ENCODE measurements around the gene RSPH4A. TPM values are rescaled to one million over a fixed set of nuclear protein-coding genes. Genes with fewer than 3 reads are reported as not detected.
"Not testable (repeated sequence)": the region's sequence is repeated elsewhere in the genome, so short reads cannot be mapped to it uniquely, and the experiment has no call there.

RSPH4A gene
- total RNA-seq, 4 donors from 2014 or later: 0.19 to 0.40 TPM; not detected in 2

- H3K27ac ChIP-seq: no peak overlapping the region
- H3K4me3 ChIP-seq: no peak overlapping the region
- WGBS, 2 donors (ENCODE audit: low coverage in 1 of 2): 59 to 76% methylated on average over 4 of the region's 4 CpGs
- ATAC-seq: no peak
- no peaks in the 10 kb centered on the region for H3K27me3 ChIP-seq
- TF ChIP-seq CTCF (IDR thresholded peaks at IDR 0.05) (no peak), EP300 (IDR thresholded peaks at IDR 0.05) (no peak), POLR2AphosphoS5 (IDR thresholded peaks at IDR 0.05) (no peak), POLR2A (IDR thresholded peaks at IDR 0.05) (no peak)
- no peaks in the 10 kb centered on the region for H3K4me1 ChIP-seq
- H3K9me3 ChIP-seq: no peaks in the 10 kb centered on the region
- H3K36me3 ChIP-seq: peaks cover 9 to 74% of the 10 kb centered on the region in 2 donors
Measured at GRCh38 chr6:116596815-116597214, 19.5 kb upstream of the RSPH4A start.

- H3K36me3 ChIP-seq: peaks cover 0 to 48% of the 10 kb centered on the region in 2 donors
- H3K9me3 ChIP-seq, H3K4me3 ChIP-seq, H3K27me3 ChIP-seq, H3K4me1 ChIP-seq, H3K27ac ChIP-seq, ATAC-seq: not testable (repeated sequence)
- WGBS, 2 donors (ENCODE audit: low coverage in 1 of 2): 88 to 90% methylated on average over 1 to 3 of the region's 3 CpGs
Measured at GRCh38 chr6:116603916-116604315, 12.4 kb upstream of the RSPH4A start.

- H3K36me3 ChIP-seq: peaks cover 0 to 45% of the 10 kb centered on the region in 2 donors
- H3K4me3 ChIP-seq, ATAC-seq, H3K4me1 ChIP-seq, H3K9me3 ChIP-seq, H3K27ac ChIP-seq, H3K27me3 ChIP-seq: not testable (repeated sequence)
- 84 to 85% methylated on average over 3 of the region's 3 CpGs for WGBS, 2 donors (ENCODE audit: low coverage in 1 of 2)
Measured at GRCh38 chr6:116604868-116605267, 11.4 kb upstream of the RSPH4A start.

GRCh38 chr6:116605935-116606334 lies 10.3 kb upstream of the RSPH4A start:
- H3K27ac ChIP-seq: no peak overlapping the region
- ATAC-seq: no peak
- 91 to 94% methylated on average over 3 of the region's 4 CpGs for WGBS, 2 donors (ENCODE audit: low coverage in 1 of 2)
- H3K36me3 ChIP-seq: peaks cover 0 to 37% of the 10 kb centered on the region in 2 donors
- H3K4me1 ChIP-seq: no peaks in the 10 kb centered on the region
- no peaks in the 10 kb centered on the region for H3K9me3 ChIP-seq
- H3K4me3 ChIP-seq: no peak overlapping the region
- no peaks in the 10 kb centered on the region for H3K27me3 ChIP-seq
- TF ChIP-seq POLR2A (IDR thresholded peaks at IDR 0.05) (no peak), CTCF (IDR thresholded peaks at IDR 0.05) (no peak), EP300 (IDR thresholded peaks at IDR 0.05) (no peak), POLR2AphosphoS5 (IDR thresholded peaks at IDR 0.05) (no peak)

GRCh38 chr6:116611056-116611455 lies 5.2 kb upstream of the RSPH4A start:
- WGBS, 2 donors (ENCODE audit: low coverage in 1 of 2): 44 to 60% methylated on average over 2 to 4 of the region's 4 CpGs
- H3K27ac ChIP-seq: no peak overlapping the region
- H3K36me3 ChIP-seq: peaks cover 0 to 4% of the 10 kb centered on the region in 2 donors
- TF ChIP-seq POLR2A (IDR thresholded peaks at IDR 0.05) (no peak), POLR2AphosphoS5 (IDR thresholded peaks at IDR 0.05) (no peak), EP300 (IDR thresholded peaks at IDR 0.05) (no peak), CTCF (IDR thresholded peaks at IDR 0.05) (no peak)
- no peaks in the 10 kb centered on the region for H3K27me3 ChIP-seq
- H3K4me3 ChIP-seq: no peak overlapping the region
- peaks cover 0 to 4% (median 0%) of the 10 kb centered on the region in 3 donors for H3K4me1 ChIP-seq
- no peak for ATAC-seq
- H3K9me3 ChIP-seq: no peaks in the 10 kb centered on the region

- H3K9me3 ChIP-seq: no peaks in the 10 kb centered on the region
- H3K4me1 ChIP-seq: peaks cover 0 to 13% (median 0%) of the 10 kb centered on the region in 3 donors
- H3K27me3 ChIP-seq: no peaks in the 10 kb centered on the region
- H3K4me3 ChIP-seq: peak overlapping the region; percentile 52 to 70
- H3K27ac ChIP-seq: peak overlapping the region in 2 of 4 donors; percentile 26 to 39
- ATAC-seq: no peak
- no peak for TF ChIP-seq EP300 (IDR thresholded peaks at IDR 0.05)
- TF ChIP-seq POLR2AphosphoS5 (IDR thresholded peaks at IDR 0.05): no peak
- TF ChIP-seq POLR2A (IDR thresholded peaks at IDR 0.05): no peak
- TF ChIP-seq CTCF (IDR thresholded peaks at IDR 0.05): no peak
- WGBS, 2 donors (ENCODE audit: low coverage in 1 of 2): 0% methylated on average over 2 of the region's 16 CpGs; no CpG with 5 or more reads in 1 of the 2 donors
- H3K36me3 ChIP-seq: no peaks in the 10 kb centered on the region
Measured at GRCh38 chr6:116616737-116617053, 416 bp downstream of the RSPH4A start.

Measured in gastroesophageal sphincter (tissue), 4 donors.